ENCODE measurements around the gene TMEM259. TPM values are rescaled to one million over a fixed set of nuclear protein-coding genes. Genes with fewer than 3 reads are reported as not detected.

Gene TMEM259
- total and polyA plus RNA-seq, 9 of the 15 experiments (the other 6 are each of a cell fraction or from before 2014, with no cell fraction given): 0.52 to 231 (median 63.6) TPM

- TF ChIP-seq ZNF212 (CRISPR knock-in tag; IDR thresholded peaks at IDR 0.05) (no peak), NR2F6 (CRISPR knock-in tag; IDR thresholded peaks at IDR 0.05) (peak; percentile 84; the same call in 1 of the 2 replicates), ZBTB11 (CRISPR knock-in tag; IDR thresholded peaks at IDR 0.05) (no peak), NBN (IDR thresholded peaks at IDR 0.05; ENCODE audit: low read depth) (no peak), JUN (IDR thresholded peaks at IDR 0.05; ENCODE audit: borderline replicate concordance, low read depth, low read length) (no peak), JUN (CRISPR knock-in tag; IDR thresholded peaks at IDR 0.05; ENCODE audit: borderline replicate concordance) (no peak), KDM4B (IDR thresholded peaks at IDR 0.05; ENCODE audit: borderline replicate concordance in 2 of 2, low read depth in 1 of 2) (no peak), NCOA4 (IDR thresholded peaks at IDR 0.05; ENCODE audit: partially characterized antibody) (no peak), ELF1 (tag; IDR thresholded peaks at IDR 0.05) (no peak), ELF4 (CRISPR knock-in tag; IDR thresholded peaks at IDR 0.05) (no peak), SREBF2 (CRISPR knock-in tag; IDR thresholded peaks at IDR 0.05) (no peak), ZNF197 (CRISPR knock-in tag; IDR thresholded peaks at IDR 0.05; ENCODE audit: low read depth) (no peak), ZNF354B (CRISPR knock-in tag; IDR thresholded peaks at IDR 0.05) (no peak), ILK (tag; IDR thresholded peaks at IDR 0.05; ENCODE audit: borderline replicate concordance, low read depth) (no peak), ZBTB43 (CRISPR knock-in tag; IDR thresholded peaks at IDR 0.05) (no peak), ZNF778 (CRISPR knock-in tag; IDR thresholded peaks at IDR 0.05) (no peak), ZNF280A (IDR thresholded peaks at IDR 0.05; ENCODE audit: low read depth, partially characterized antibody) (no peak), ZNF121 (CRISPR knock-in tag; conservative IDR thresholded peaks at IDR 0.05) (no peak), KDM1A (IDR thresholded peaks at IDR 0.05) (peak; percentile 97), RCOR1 (IDR thresholded peaks at IDR 0.05; ENCODE audit: borderline replicate concordance in 1 of 2, low read depth in 2 of 2, low read length in 2 of 2) (peak; percentile 82 to 97), GATAD2A (IDR thresholded peaks at IDR 0.05) (no peak), CC2D1A (IDR thresholded peaks at IDR 0.05) (no peak)
These were observed 47.4 kb upstream of the TMEM259 start (continued) for GRCh38 chr19:1068009-1069001.
